GM12878 (cell line): Measurements from ENCODE around the gene SLC29A4. TPM values are rescaled to one million over a fixed set of nuclear protein-coding genes. Genes with fewer than 3 reads are reported as not detected.

Experiments
- ATAC-seq: fragments of 200-7000 bp; cut with Tn5 transposase; 3 replicates; pipeline ENCODE4 v1.9.1; 2020; ENCODE audit warnings: mild to moderate bottlenecking, moderate library complexity
- BruUV-seq: library from RNA; stranded (reverse); fragments of 400-500 nt; replicated peaks from 2 replicates; lab custom pipeline; 2021; lab: Mats Ljungman, UMichigan
- CTCF ChIA-PET: fragments of 300-600 bp; sonication (Branson Sonifier 250); formaldehyde crosslinking; extraction: SDS; loops from one replicate; lab custom pipeline; 2021; ENCODE audit warnings: inconsistent platforms; lab: Yijun Ruan, JAX
- POLR2A ChIA-PET: fragments of 350-600 bp; formaldehyde crosslinking; extraction: SDS; loops from one replicate; lab custom pipeline; 2021; ENCODE audit warnings: inconsistent platforms; lab: Charles Lee
- RAD21 ChIA-PET: fragments of 300-600 bp; sonication (Branson Sonifier 250); formaldehyde crosslinking; loops from one replicate; lab custom pipeline; 2023; ENCODE audit warnings: antibody characterized with exemption; ENCODE audit not compliant: unreplicated experiment; lab: Charles Lee
- SMC1A ChIA-PET: fragments of 300-600 bp; sonication (Branson Sonifier 250); formaldehyde crosslinking; loops from one replicate; lab custom pipeline; 2023; ENCODE audit not compliant: unreplicated experiment, uncharacterized antibody; lab: Charles Lee
- DNase-seq: peaks from one replicate; pipeline ENCODE4 v3.0.0-alpha.2; 2011; ENCODE audit warnings: low read depth, low spot score
- FAIRE-seq: peaks from 3 replicates; lab custom pipeline; 2011; peaks lifted over from hg19 to GRCh38; lab: Jason Lieb, UNC
- H2AFZ ChIP-seq: 2 replicates; pipeline ENCODE4 v1.6.0; 2011; ENCODE audit warnings: low read depth, low read length, control low read depth; ENCODE audit not compliant: control insufficient read depth
- H3K27ac ChIP-seq: 2 replicates; pipeline ENCODE4 v1.5.1; 2011; ENCODE audit warnings: control low read depth; ENCODE audit not compliant: control insufficient read depth, insufficient read depth
- H3K27me3 ChIP-seq, 2 experiments: replicated peaks in 1 of 2; 2 replicates each; pipeline versions ENCODE4 v1.6.0 to v1.6.1; 2011; ENCODE audit warnings: low read length in 1 of 2; ENCODE audit not compliant: control insufficient read depth in 2 of 2, insufficient read depth in 2 of 2
- H3K36me3 ChIP-seq, 2 experiments: 2 replicates each; pipeline ENCODE4 v1.5.1; 2011; ENCODE audit warnings: low read length in 1 of 2; ENCODE audit not compliant: control insufficient read depth in 2 of 2, insufficient read depth in 2 of 2
- H3K4me1 ChIP-seq: 2 replicates; pipeline ENCODE4 v1.6.1; 2011; ENCODE audit warnings: mild to moderate bottlenecking, low read length, moderate library complexity, mixed read lengths; ENCODE audit not compliant: control insufficient read depth, insufficient read depth
- H3K4me2 ChIP-seq: 2 replicates; pipeline ENCODE4 v1.6.0; 2011; ENCODE audit warnings: control low read depth; ENCODE audit not compliant: control insufficient read depth, insufficient read depth
- H3K4me3 ChIP-seq: fragments of 200-600 bp; sonication (generic); 2 replicates; pipeline ENCODE4 v1.5.1; 2016
- H3K79me2 ChIP-seq: 2 replicates; pipeline ENCODE4 v1.6.0; 2011; ENCODE audit warnings: low read length; ENCODE audit not compliant: control insufficient read depth, insufficient read depth
- H3K9ac ChIP-seq: 2 replicates; pipeline ENCODE4 v1.8.0; 2011; ENCODE audit warnings: low read length, control low read depth, mixed read lengths; ENCODE audit not compliant: control insufficient read depth, insufficient read depth
- H3K9me3 ChIP-seq: replicated peaks from 3 replicates; pipeline ENCODE4 v1.5.1; 2011; ENCODE audit warnings: mild to moderate bottlenecking, low read length; ENCODE audit not compliant: control insufficient read depth, insufficient read depth
- H4K20me1 ChIP-seq: 2 replicates; pipeline ENCODE4 v1.6.0; 2011; ENCODE audit not compliant: control insufficient read depth, insufficient read depth
- CEBPZ ChIP-seq: fragments of 150-350 bp; IDR thresholded peaks from 2 replicates; pipeline ENCODE4 v1.6.1; 2016; ENCODE audit warnings: low read depth, low read length
- CHD2 ChIP-seq: IDR thresholded peaks from 2 replicates; pipeline ENCODE4 v1.6.1; 2011; ENCODE audit warnings: low read depth, low read length, improper control_type of control experiment, borderline replicate concordance
- FOXK2 ChIP-seq: fragments of 450-650 bp; IDR thresholded peaks from 2 replicates; pipeline ENCODE4 v1.6.1; 2017; ENCODE audit warnings: mild to moderate bottlenecking, moderate library complexity
- RELA ChIP-seq: fragments of 450-650 bp; IDR thresholded peaks from 2 replicates; pipeline ENCODE4 v1.8.0; 2014; ENCODE audit warnings: borderline replicate concordance; ENCODE audit not compliant: partially characterized antibody
- SIN3A ChIP-seq: IDR thresholded peaks from 2 replicates; pipeline ENCODE4 v1.6.1; 2012; ENCODE audit warnings: low read depth, low read length, improper control_type of control experiment
- SMARCA5 ChIP-seq: fragments of 450-650 bp; IDR thresholded peaks from 2 replicates; pipeline ENCODE4 v1.6.1; 2017; ENCODE audit warnings: mild to moderate bottlenecking
- YY1 ChIP-seq: IDR thresholded peaks from 2 replicates; pipeline ENCODE4 v1.6.1; 2011; ENCODE audit warnings: low read depth, mild to moderate bottlenecking, low read length
- ZBTB11 ChIP-seq: fragments of 450-650 bp; formaldehyde crosslinking; IDR thresholded peaks from 2 replicates; pipeline ENCODE4 v1.5.0; 2022; ENCODE audit warnings: mild to moderate bottlenecking, missing genetic modification characterization
- WGBS: methylation state at CpG from one replicate; pipeline ENCODE4 v1.1.6; 2016; ENCODE audit warnings: low lambda C conversion rate; ENCODE audit not compliant: insufficient replicate concordance, insufficient coverage; ENCODE audit errors: missing lambda C conversion rate; 5-methylcytosine and 5-hydroxymethylcytosine counted together
- in situ Hi-C: fragments of 300-500 bp; cut with MboI; formaldehyde crosslinking; loops from 9 replicates; pipeline ENCODE4 v1.14.3; 2018; ENCODE audit warnings: mixed read lengths
- intact Hi-C: fragments of 100-400 bp; cut with micrococcal nuclease; formaldehyde crosslinking; loops from one replicate; pipeline ENCODE4 v1.14.2; 2022; ENCODE audit not compliant: unreplicated experiment
- polyA plus RNA-seq, 11 experiments: library from polyadenylated mRNA; depleted of rRNA in 4 of 11; unstranded in 6 of 11; stranded (reverse) in 5 of 11; fragments of >200 nt; fragmentation: Nextera tagmentation in 4 of 11; fragmentation: Illumina TruSeq in 1 of 11; extraction: Ambion mirVana in 4 of 11; extraction: Trizol in 1 of 11; gene quantifications; 1 replicate in 1 of 11; 2 replicates in 10 of 11; pipeline versions ENCODE4 v1.2.1 to v1.2.3, GENCODE V29; 2011 to 2016; ENCODE audit warnings: inconsistent platforms in 2 of 11, missing spikeins in 2 of 11, low read depth in 1 of 11
- total RNA-seq, 4 experiments: library from RNA; depleted of rRNA in 3 of 4; stranded (reverse); fragments of >200 nt in 3 of 4; fragmentation: Illumina TruSeq in 1 of 4; extraction: Trizol in 1 of 4; gene quantifications; 2 replicates each; pipeline versions ENCODE4 v1.2.1 to v1.2.3, GENCODE V29; 2013 to 2021
- TF ChIP-seq, protein P1 (sequence below): fragments of 450-650 bp; IDR thresholded peaks from 2 replicates; pipeline ENCODE4 v1.6.1; 2018; ENCODE audit warnings: mild to moderate bottlenecking, low read depth, moderate library complexity; ENCODE audit not compliant: partially characterized antibody
- TF ChIP-seq, protein P2 (sequence below): IDR thresholded peaks from 2 replicates; pipeline ENCODE4 v1.6.1; 2011; ENCODE audit warnings: low read depth, mild to moderate bottlenecking, low read length, moderate library complexity, borderline replicate concordance; ENCODE audit errors: extremely low read depth

The SLC29A4 gene
- total and polyA plus RNA-seq, 10 of the 15 experiments (the other 5 are each of a cell fraction or from before 2014, with no cell fraction given), result 0.11 to 0.72 (median 0.23) TPM; not detected in 3

DNA sequence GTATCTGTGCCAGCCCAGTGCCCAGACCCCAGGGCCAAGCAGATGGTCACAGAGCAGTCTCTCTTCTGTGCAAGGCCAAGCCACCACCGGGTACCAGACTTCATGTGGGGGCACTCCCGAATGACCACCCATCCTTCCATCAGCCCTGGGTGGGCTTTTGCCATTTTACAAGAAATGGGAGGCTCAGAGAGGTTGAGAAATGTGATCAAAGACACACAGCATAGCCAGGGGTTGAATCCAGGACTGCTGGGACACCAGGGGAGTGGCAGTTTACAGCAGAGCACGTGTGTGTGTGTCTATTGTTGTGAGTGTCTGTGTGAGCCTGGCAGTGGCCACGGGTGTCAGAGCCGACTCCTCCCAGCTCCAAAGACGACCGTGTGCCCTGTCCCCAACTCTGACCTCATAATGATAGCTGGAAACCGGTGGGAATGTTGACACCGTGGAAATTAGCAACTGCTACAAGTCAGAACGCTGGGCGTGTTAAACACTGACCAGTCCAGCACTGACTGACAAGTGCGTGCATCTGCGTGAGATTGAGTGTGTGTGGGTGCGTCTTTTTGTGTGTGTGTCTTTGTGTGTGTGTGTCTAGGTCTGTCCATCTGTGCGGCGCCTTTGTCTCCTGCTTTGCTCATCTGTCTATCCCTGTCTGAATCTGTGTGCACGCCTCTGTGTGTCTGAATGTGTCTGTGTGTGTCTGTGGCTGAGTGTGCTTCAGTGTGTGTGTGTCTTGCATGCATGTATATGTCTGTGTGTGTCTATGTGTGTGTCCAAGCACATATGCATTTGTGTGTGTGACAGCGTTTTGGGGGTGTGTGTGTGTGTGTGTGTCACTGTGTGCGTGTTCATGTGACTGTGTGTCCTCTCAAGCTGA is 17.2 kb upstream of the SLC29A4 start:
- FAIRE-seq (no peak), DNase-seq (no peak), ATAC-seq (no peak)
- Histone ChIP-seq H3K9ac (no peak overlapping the region), H3K79me2 (no peaks in the 10 kb centered on the region), H2AFZ (no peak overlapping the region), H3K9me3 (no peaks in the 10 kb centered on the region), H4K20me1 (no peaks in the 10 kb centered on the region), H3K4me2 (no peak overlapping the region), H3K27ac (no peak overlapping the region), H3K4me3 (no peak overlapping the region), H3K27me3 (no peaks in the 10 kb centered on the region), H3K4me1 (no peaks in the 10 kb centered on the region), H3K36me3 (no peaks in the 10 kb centered on the region)
- intact Hi-C loops (no loop called here), in situ Hi-C loops (no loop called here)
- 49% methylated on average over 19 of the region's 19 CpGs for WGBS
- POLR2A ChIA-PET, result interaction anchor here (0.5 kb wide), 1 partner anchor 517 kb away, joined by 3 read pairs; no protein-coding TSS in a partner anchor
- RAD21 ChIA-PET, result no interaction called here
- CTCF ChIA-PET, result no interaction called here
- BruUV-seq, result no TSS peak
- SMC1A ChIA-PET, result no interaction called here
- TF ChIP-seq, protein P1, sequence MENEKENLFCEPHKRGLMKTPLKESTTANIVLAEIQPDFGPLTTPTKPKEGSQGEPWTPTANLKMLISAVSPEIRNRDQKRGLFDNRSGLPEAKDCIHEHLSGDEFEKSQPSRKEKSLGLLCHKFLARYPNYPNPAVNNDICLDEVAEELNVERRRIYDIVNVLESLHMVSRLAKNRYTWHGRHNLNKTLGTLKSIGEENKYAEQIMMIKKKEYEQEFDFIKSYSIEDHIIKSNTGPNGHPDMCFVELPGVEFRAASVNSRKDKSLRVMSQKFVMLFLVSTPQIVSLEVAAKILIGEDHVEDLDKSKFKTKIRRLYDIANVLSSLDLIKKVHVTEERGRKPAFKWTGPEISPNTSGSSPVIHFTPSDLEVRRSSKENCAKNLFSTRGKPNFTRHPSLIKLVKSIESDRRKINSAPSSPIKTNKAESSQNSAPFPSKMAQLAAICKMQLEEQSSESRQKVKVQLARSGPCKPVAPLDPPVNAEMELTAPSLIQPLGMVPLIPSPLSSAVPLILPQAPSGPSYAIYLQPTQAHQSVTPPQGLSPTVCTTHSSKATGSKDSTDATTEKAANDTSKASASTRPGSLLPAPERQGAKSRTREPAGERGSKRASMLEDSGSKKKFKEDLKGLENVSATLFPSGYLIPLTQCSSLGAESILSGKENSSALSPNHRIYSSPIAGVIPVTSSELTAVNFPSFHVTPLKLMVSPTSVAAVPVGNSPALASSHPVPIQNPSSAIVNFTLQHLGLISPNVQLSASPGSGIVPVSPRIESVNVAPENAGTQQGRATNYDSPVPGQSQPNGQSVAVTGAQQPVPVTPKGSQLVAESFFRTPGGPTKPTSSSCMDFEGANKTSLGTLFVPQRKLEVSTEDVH, result no peak
- TF ChIP-seq ZBTB11, result no peak
- TF ChIP-seq RELA, result no peak
- TF ChIP-seq CEBPZ, result no peak
- TF ChIP-seq FOXK2, result no peak
- no peak for TF ChIP-seq SMARCA5
- TF ChIP-seq, protein P2, sequence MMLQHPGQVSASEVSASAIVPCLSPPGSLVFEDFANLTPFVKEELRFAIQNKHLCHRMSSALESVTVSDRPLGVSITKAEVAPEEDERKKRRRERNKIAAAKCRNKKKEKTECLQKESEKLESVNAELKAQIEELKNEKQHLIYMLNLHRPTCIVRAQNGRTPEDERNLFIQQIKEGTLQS, result no peak
- no peak for TF ChIP-seq CHD2
- TF ChIP-seq SIN3A, result no peak
- TF ChIP-seq YY1, result no peak
